HepG2 (cell line): Measurements from ENCODE around the gene LYPD3. TPM values are rescaled to one million over a fixed set of nuclear protein-coding genes. Genes with fewer than 3 reads are reported as not detected.

ENCODE experiments used
- ASH2L ChIP-seq: fragments of 300-600, 200-600 bp; sonication (generic); IDR thresholded peaks from 2 replicates; pipeline ENCODE4 v1.7.0; 2017; ENCODE audit warnings: low read depth, mild to moderate bottlenecking, moderate library complexity, mixed read lengths, low read length; ENCODE audit not compliant: insufficient read length
- FUBP1 ChIP-seq: sonication (generic); formaldehyde crosslinking; IDR thresholded peaks from 2 replicates; pipeline ENCODE4 v1.5.1; 2020; ENCODE audit warnings: missing genetic modification reagents, mild to moderate bottlenecking, borderline replicate concordance
- HNRNPLL ChIP-seq: fragments of 200-400 bp; formaldehyde crosslinking; IDR thresholded peaks from 2 replicates; pipeline ENCODE4 v1.6.1; 2017; ENCODE audit warnings: mild to moderate bottlenecking, low read depth, low read length; ENCODE audit not compliant: poor library complexity, severe bottlenecking
- NR0B2 ChIP-seq: sonication (generic); formaldehyde crosslinking; IDR thresholded peaks from 2 replicates; pipeline ENCODE4 v1.4.0; 2020; ENCODE audit warnings: mild to moderate bottlenecking, missing genetic modification reagents
- STAG1 ChIP-seq: sonication (generic); formaldehyde crosslinking; IDR thresholded peaks from 2 replicates; pipeline ENCODE4 v1.4.0; 2020; ENCODE audit warnings: missing genetic modification reagents
- ZNF318 ChIP-seq: sonication (generic); formaldehyde crosslinking; IDR thresholded peaks from 2 replicates; pipeline ENCODE4 v1.4.0; 2020; ENCODE audit warnings: mild to moderate bottlenecking, missing genetic modification reagents
- polyA plus RNA-seq, 8 experiments: library from polyadenylated mRNA; depleted of rRNA in 3 of 8; stranded (reverse) in 7 of 8; unstranded in 1 of 8; fragments of >200 nt; fragmentation: Illumina TruSeq in 4 of 8; extraction: Trizol in 4 of 8; gene quantifications; 2 replicates each; pipeline versions ENCODE4 v1.2.1 to v1.2.3, GENCODE V29; 2011 to 2016; ENCODE audit warnings: low read depth in 4 of 8, missing spikeins in 1 of 8, mixed read lengths in 1 of 8; ENCODE audit not compliant: insufficient read depth in 1 of 8
- total RNA-seq, 5 experiments: library from RNA; depleted of rRNA; stranded (reverse); fragments of >200 nt; fragmentation: Illumina TruSeq; extraction: Trizol; gene quantifications; 2 replicates each; pipeline ENCODE4 v1.2.3, GENCODE V29; 2016; ENCODE audit warnings: low read depth in 1 of 5
- TF ChIP-seq, protein P1 (sequence below): sonication (generic); formaldehyde crosslinking; IDR thresholded peaks from 2 replicates; pipeline ENCODE4 v1.4.0; 2020; ENCODE audit warnings: missing genetic modification reagents
- TF ChIP-seq, protein P2 (sequence below), 2 experiments: fragments of 450-650 bp in 1 of 2; sonication (generic) in 1 of 2; formaldehyde crosslinking; IDR thresholded peaks; 2 replicates each; pipeline versions ENCODE4 v1.5.0 to v1.8.0; 2020 to 2022; ENCODE audit warnings: mild to moderate bottlenecking in 1 of 2, missing genetic modification reagents in 1 of 2
- TF ChIP-seq, protein P3 (sequence below): sonication (generic); formaldehyde crosslinking; IDR thresholded peaks from 2 replicates; pipeline ENCODE4 v1.4.0; 2020; ENCODE audit warnings: low read depth, missing genetic modification reagents

Gene LYPD3
- total and polyA plus RNA-seq, 2 of the 13 experiments (the other 11 are each of a cell fraction or from before 2014, with no cell fraction given) = 0.51 to 1.5 TPM

- TF ChIP-seq ZNF318 (CRISPR knock-in tag) (no peak), NR0B2 (CRISPR knock-in tag) (no peak), STAG1 (CRISPR knock-in tag) (no peak), HNRNPLL (peak; percentile 3), FUBP1 (no peak), ASH2L (peak; percentile 14)
- TF ChIP-seq, protein P1, sequence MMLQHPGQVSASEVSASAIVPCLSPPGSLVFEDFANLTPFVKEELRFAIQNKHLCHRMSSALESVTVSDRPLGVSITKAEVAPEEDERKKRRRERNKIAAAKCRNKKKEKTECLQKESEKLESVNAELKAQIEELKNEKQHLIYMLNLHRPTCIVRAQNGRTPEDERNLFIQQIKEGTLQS (CRISPR knock-in tag) = no peak
- TF ChIP-seq, protein P2, sequence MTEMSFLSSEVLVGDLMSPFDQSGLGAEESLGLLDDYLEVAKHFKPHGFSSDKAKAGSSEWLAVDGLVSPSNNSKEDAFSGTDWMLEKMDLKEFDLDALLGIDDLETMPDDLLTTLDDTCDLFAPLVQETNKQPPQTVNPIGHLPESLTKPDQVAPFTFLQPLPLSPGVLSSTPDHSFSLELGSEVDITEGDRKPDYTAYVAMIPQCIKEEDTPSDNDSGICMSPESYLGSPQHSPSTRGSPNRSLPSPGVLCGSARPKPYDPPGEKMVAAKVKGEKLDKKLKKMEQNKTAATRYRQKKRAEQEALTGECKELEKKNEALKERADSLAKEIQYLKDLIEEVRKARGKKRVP (CRISPR knock-in tag; IDR thresholded peaks at IDR 0.05) = no peak
- TF ChIP-seq, protein P3, sequence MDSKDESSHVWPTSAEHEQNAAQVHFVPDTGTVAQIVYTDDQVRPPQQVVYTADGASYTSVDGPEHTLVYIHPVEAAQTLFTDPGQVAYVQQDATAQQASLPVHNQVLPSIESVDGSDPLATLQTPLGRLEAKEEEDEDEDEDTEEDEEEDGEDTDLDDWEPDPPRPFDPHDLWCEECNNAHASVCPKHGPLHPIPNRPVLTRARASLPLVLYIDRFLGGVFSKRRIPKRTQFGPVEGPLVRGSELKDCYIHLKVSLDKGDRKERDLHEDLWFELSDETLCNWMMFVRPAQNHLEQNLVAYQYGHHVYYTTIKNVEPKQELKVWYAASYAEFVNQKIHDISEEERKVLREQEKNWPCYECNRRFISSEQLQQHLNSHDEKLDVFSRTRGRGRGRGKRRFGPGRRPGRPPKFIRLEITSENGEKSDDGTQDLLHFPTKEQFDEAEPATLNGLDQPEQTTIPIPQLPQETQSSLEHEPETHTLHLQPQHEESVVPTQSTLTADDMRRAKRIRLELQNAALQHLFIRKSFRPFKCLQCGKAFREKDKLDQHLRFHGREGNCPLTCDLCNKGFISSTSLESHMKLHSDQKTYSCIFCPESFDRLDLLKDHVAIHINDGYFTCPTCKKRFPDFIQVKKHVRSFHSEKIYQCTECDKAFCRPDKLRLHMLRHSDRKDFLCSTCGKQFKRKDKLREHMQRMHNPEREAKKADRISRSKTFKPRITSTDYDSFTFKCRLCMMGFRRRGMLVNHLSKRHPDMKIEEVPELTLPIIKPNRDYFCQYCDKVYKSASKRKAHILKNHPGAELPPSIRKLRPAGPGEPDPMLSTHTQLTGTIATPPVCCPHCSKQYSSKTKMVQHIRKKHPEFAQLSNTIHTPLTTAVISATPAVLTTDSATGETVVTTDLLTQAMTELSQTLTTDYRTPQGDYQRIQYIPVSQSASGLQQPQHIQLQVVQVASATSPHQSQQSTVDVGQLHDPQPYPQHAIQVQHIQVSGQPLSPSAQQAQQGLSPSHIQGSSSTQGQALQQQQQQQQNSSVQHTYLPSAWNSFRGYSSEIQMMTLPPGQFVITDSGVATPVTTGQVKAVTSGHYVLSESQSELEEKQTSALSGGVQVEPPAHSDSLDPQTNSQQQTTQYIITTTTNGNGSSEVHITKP (CRISPR knock-in tag) = peak; percentile 48; the same call in 1 of the 2 replicates
Observed at GRCh38 chr19:43464134-43464775, 1.2 kb downstream of the LYPD3 start (continued).
